Superior temporal gyrus (tissue), 1 donor: ENCODE data around the gene C1QA.

Experiments
- DNase-seq: peaks from one replicate; pipeline ENCODE4 v3.0.0-alpha.2; 2016; ENCODE audit errors: extremely low spot score

C1QA gene

GRCh38 chr1:22636353-22636752 lies at the start of gene C1QA:
Gene C1QA (plus strand): TSS chr1:22636628. CDS start chr1:22637617, 989 bp downstream.
- DNase-seq, result no peak

GRCh38 chr1:22587247-22587646 lies 49.2 kb upstream of the C1QA start:
- DNase-seq, result no peak

- DNase-seq, result no peak
These were observed 47.5 kb upstream of the C1QA start for GRCh38 chr1:22588899-22589422.

GRCh38 chr1:22591576-22591975 lies 44.9 kb upstream of the C1QA start:
- DNase-seq, result no peak

GRCh38 chr1:22592051-22592450 lies 44.4 kb upstream of the C1QA start:
- no peak for DNase-seq

GRCh38 chr1:22592919-22593790 lies 43.3 kb upstream of the C1QA start:
- DNase-seq, result no peak

GRCh38 chr1:22594396-22594795 lies 42.0 kb upstream of the C1QA start:
- no peak for DNase-seq

- no peak for DNase-seq
These were observed 41.3 kb upstream of the C1QA start for GRCh38 chr1:22595108-22595507.

GRCh38 chr1:22597301-22597965 lies 39.0 kb upstream of the C1QA start:
- no peak for DNase-seq

GRCh38 chr1:22597996-22598395 lies 38.4 kb upstream of the C1QA start:
- no peak for DNase-seq

GRCh38 chr1:22598736-22599135 lies 37.7 kb upstream of the C1QA start:
- no peak for DNase-seq

- DNase-seq, result no peak
These were observed 36.2 kb upstream of the C1QA start for GRCh38 chr1:22600071-22600816.

- no peak for DNase-seq
These were observed 35.4 kb upstream of the C1QA start for GRCh38 chr1:22600817-22601605.

- no peak for DNase-seq
These were observed 34.8 kb upstream of the C1QA start for GRCh38 chr1:22601610-22602009.

- DNase-seq, result no peak
These were observed 34.2 kb upstream of the C1QA start for GRCh38 chr1:22602060-22602740.

- no peak for DNase-seq
These were observed 30.3 kb upstream of the C1QA start for GRCh38 chr1:22606161-22606560.

GRCh38 chr1:22607154-22607553 lies 29.3 kb upstream of the C1QA start:
- no peak for DNase-seq

GRCh38 chr1:22608361-22608760 lies 28.1 kb upstream of the C1QA start:
- no peak for DNase-seq

- no peak for DNase-seq
These were observed 27.1 kb upstream of the C1QA start for GRCh38 chr1:22609291-22609690.

- no peak for DNase-seq
These were observed 24.9 kb upstream of the C1QA start for GRCh38 chr1:22611530-22611947.
